H9 (cell line): ENCODE data around the gene GPHA2. TPM values are rescaled to one million over a fixed set of nuclear protein-coding genes. Genes with fewer than 3 reads are reported as not detected.
A peak's percentile ranks its signal among the peaks of the same experiment; 100 is the strongest.

Experiments
- DNase-seq: peaks from one replicate; pipeline ENCODE4 v3.0.0-alpha.2; 2017
- H2AFZ ChIP-seq: one replicate; pipeline ENCODE4 v1.6.1; 2013; ENCODE audit warnings: mild to moderate bottlenecking, low read length, control low read depth, moderate library complexity
- H2AK5ac ChIP-seq: 2 replicates; pipeline ENCODE4 v1.6.1; 2013; ENCODE audit warnings: low read length, control low read depth, mixed read lengths; ENCODE audit not compliant: insufficient read length
- H2BK120ac ChIP-seq: one replicate; pipeline ENCODE4 v1.6.1; 2013; ENCODE audit warnings: low read depth, mild to moderate bottlenecking, low read length, control low read depth, inconsistent platforms; ENCODE audit not compliant: poor library complexity, severe bottlenecking
- H2BK12ac ChIP-seq: 2 replicates; pipeline ENCODE4 v1.6.1; 2013; ENCODE audit warnings: low read length, control low read depth, mixed read lengths, low read depth; ENCODE audit not compliant: insufficient read length
- H2BK15ac ChIP-seq: 2 replicates; pipeline ENCODE4 v1.6.1; 2013; ENCODE audit warnings: low read depth, low read length, control low read depth
- H2BK20ac ChIP-seq: one replicate; pipeline ENCODE4 v1.6.1; 2013; ENCODE audit warnings: low read depth, mild to moderate bottlenecking, low read length, control low read depth, inconsistent platforms; ENCODE audit not compliant: poor library complexity, severe bottlenecking
- H2BK5ac ChIP-seq: 2 replicates; pipeline ENCODE4 v1.6.1; 2013; ENCODE audit warnings: low read length, control low read depth, mixed read lengths; ENCODE audit not compliant: insufficient read length
- H3K14ac ChIP-seq: 2 replicates; pipeline ENCODE4 v1.6.1; 2013; ENCODE audit warnings: low read length, control low read depth; ENCODE audit not compliant: insufficient read depth
- H3K18ac ChIP-seq: 2 replicates; pipeline ENCODE4 v1.6.1; 2013; ENCODE audit warnings: low read depth, mild to moderate bottlenecking, mixed read lengths, low read length, control low read depth; ENCODE audit not compliant: insufficient read length
- H3K23ac ChIP-seq: 2 replicates; pipeline ENCODE4 v1.6.1; 2013; ENCODE audit warnings: low read length, control low read depth, mixed read lengths, low read depth; ENCODE audit not compliant: insufficient read length
- H3K23me2 ChIP-seq: 2 replicates; pipeline ENCODE4 v1.6.1; 2013; ENCODE audit warnings: low read depth, mild to moderate bottlenecking, mixed read lengths, low read length, control low read depth; ENCODE audit not compliant: insufficient read length, poor library complexity, severe bottlenecking
- H3K27ac ChIP-seq: 2 replicates; pipeline ENCODE4 v1.5.1; 2013; ENCODE audit warnings: low read length, control low read depth, mixed read lengths, low read depth; ENCODE audit not compliant: insufficient read length
- H3K27me3 ChIP-seq: 2 replicates; pipeline ENCODE4 v1.6.1; 2013; ENCODE audit warnings: low read length, control low read depth, inconsistent platforms; ENCODE audit not compliant: insufficient read depth
- H3K4ac ChIP-seq: 2 replicates; pipeline ENCODE4 v1.6.1; 2013; ENCODE audit warnings: low read depth, mild to moderate bottlenecking, control low read depth, inconsistent platforms, low read length, moderate library complexity
- H3K4me1 ChIP-seq: 2 replicates; pipeline ENCODE4 v1.6.1; 2013; ENCODE audit warnings: low read length, control low read depth, inconsistent platforms; ENCODE audit not compliant: insufficient read depth
- H3K4me2 ChIP-seq: 2 replicates; pipeline ENCODE4 v1.6.1; 2013; ENCODE audit warnings: low read length, control low read depth, mixed read lengths; ENCODE audit not compliant: insufficient read length, insufficient read depth
- H3K56ac ChIP-seq: 2 replicates; pipeline ENCODE4 v1.6.1; 2013; ENCODE audit warnings: low read depth, mild to moderate bottlenecking, mixed read lengths, low read length, control low read depth; ENCODE audit not compliant: insufficient read length
- H3K79me1 ChIP-seq: 2 replicates; pipeline ENCODE4 v1.6.1; 2013; ENCODE audit warnings: low read depth, mild to moderate bottlenecking, moderate library complexity, low read length, control low read depth, inconsistent platforms; ENCODE audit not compliant: insufficient read depth, poor library complexity, severe bottlenecking
- H3K79me2 ChIP-seq: 2 replicates; pipeline ENCODE4 v1.6.1; 2013; ENCODE audit warnings: low read length, control low read depth, inconsistent platforms; ENCODE audit not compliant: insufficient read depth
- H3K9ac ChIP-seq: 2 replicates; pipeline ENCODE4 v1.6.1; 2013; ENCODE audit warnings: low read length, control low read depth, mixed read lengths; ENCODE audit not compliant: insufficient read length; ENCODE audit errors: extremely low read depth
- H3K9me3 ChIP-seq: one replicate; pipeline ENCODE4 v1.6.1; 2013; ENCODE audit warnings: low read depth, low read length, inconsistent platforms; ENCODE audit not compliant: control insufficient read depth
- H3T11ph ChIP-seq: one replicate; pipeline ENCODE4 v1.6.1; 2013; ENCODE audit warnings: mild to moderate bottlenecking, low read length, control low read depth, inconsistent platforms
- H4K20me1 ChIP-seq: one replicate; pipeline ENCODE4 v1.6.1; 2013; ENCODE audit not compliant: control insufficient read depth, insufficient read length, insufficient read depth
- H4K5ac ChIP-seq: 2 replicates; pipeline ENCODE4 v1.6.1; 2013; ENCODE audit warnings: low read depth, mild to moderate bottlenecking, mixed read lengths, low read length, control low read depth; ENCODE audit not compliant: insufficient read length
- H4K8ac ChIP-seq: replicated peaks from 2 replicates; pipeline ENCODE4 v1.6.1; 2013; ENCODE audit warnings: low read length, control low read depth, mixed read lengths, low read depth; ENCODE audit not compliant: insufficient read length
- H4K91ac ChIP-seq: 2 replicates; pipeline ENCODE4 v1.6.1; 2013; ENCODE audit warnings: low read depth, mild to moderate bottlenecking, moderate library complexity, mixed read lengths, low read length, control low read depth; ENCODE audit not compliant: insufficient read length
- H3K27ac Mint-ChIP-seq, 3 experiments: 2 replicates in 2 of 3; 3 replicates in 1 of 3; pipeline ENCODE4 v1.8.0; 2020 to 2021; ENCODE audit warnings: mixed read lengths in 3 of 3, mild to moderate bottlenecking in 1 of 3, moderate library complexity in 1 of 3
- H3K27me3 Mint-ChIP-seq: 2 replicates; pipeline ENCODE4 v1.8.0; 2021; ENCODE audit warnings: low read depth, mild to moderate bottlenecking, moderate library complexity, mixed read lengths
- H3K36me3 Mint-ChIP-seq, 3 experiments: 2 replicates in 2 of 3; 3 replicates in 1 of 3; pipeline ENCODE4 v1.8.0; 2020 to 2021; ENCODE audit warnings: low read depth in 3 of 3, mixed read lengths in 3 of 3; ENCODE audit not compliant: insufficient read depth in 1 of 3
- H3K4me1 Mint-ChIP-seq, 2 experiments: 2 replicates each; pipeline ENCODE4 v1.8.0; 2020; ENCODE audit warnings: mixed read lengths in 2 of 2
- H3K4me3 Mint-ChIP-seq, 2 experiments: 2 replicates in 1 of 2; 3 replicates in 1 of 2; pipeline ENCODE4 v1.8.0; 2020 to 2021; ENCODE audit warnings: mild to moderate bottlenecking in 2 of 2, mixed read lengths in 2 of 2, moderate library complexity in 1 of 2
- H3K9me3 Mint-ChIP-seq, 2 experiments: 2 replicates in 1 of 2; 3 replicates in 1 of 2; pipeline ENCODE4 v1.8.0; 2020; ENCODE audit warnings: mild to moderate bottlenecking in 2 of 2, mixed read lengths in 2 of 2, moderate library complexity in 1 of 2
- WGBS: extraction: QIAGEN DNeasy Blood & Tissue Kit; methylation state at CpG from one replicate; pipeline ENCODE4 v1.1.7; 2013; ENCODE audit warnings: missing lambda C conversion rate, low lambda C conversion rate, mixed read lengths; ENCODE audit not compliant: insufficient read length; ENCODE audit errors: extremely low coverage; 5-methylcytosine and 5-hydroxymethylcytosine counted together
- total RNA-seq: library from RNA; stranded (reverse); gene quantifications from 2 replicates; pipeline ENCODE4 v1.2.1, GENCODE V29; 2021
- TF ChIP-seq, protein P1 (sequence below): fragments of 200-600 bp; sonication (generic); conservative IDR thresholded peaks from 3 replicates; pipeline ENCODE4 v1.8.0; 2021; ENCODE audit warnings: antibody characterized with exemption, mild to moderate bottlenecking

Gene GPHA2
- total RNA-seq, 1 experiment from 2014 or later: 2.1 TPM

DNA sequence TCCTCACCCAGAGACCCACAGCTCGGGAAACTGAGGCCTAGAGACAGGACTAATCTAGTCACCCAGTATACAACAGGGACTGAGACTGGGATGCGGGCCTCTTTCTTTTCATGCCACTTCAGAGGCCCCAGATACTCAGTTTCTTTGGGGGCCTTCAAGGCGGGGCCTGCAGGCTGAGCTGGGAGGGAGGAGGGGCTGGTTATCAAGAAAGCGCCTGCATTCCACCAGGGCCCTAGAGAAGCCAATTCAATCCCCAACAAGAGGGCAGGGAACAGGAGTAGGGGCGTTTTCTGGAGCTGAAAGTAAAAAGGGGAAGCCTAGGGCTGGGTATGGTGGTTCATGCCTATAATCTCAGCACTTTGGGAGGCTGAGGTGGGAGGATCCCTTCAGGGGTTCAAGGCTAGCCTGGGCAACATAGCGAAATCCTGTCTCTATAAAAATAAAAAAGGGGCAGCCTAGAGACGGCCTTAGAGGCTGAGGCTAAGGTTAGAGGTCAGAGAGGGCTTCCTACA lies 20.3 kb downstream of the GPHA2 start:
- Histone ChIP-seq H3K18ac (no peak overlapping the region), H4K91ac (no peak overlapping the region), H2BK20ac (no peak overlapping the region), H2BK5ac (no peak overlapping the region), H3K56ac (no peak overlapping the region), H4K8ac (no peak overlapping the region), H4K5ac (no peak overlapping the region), H3K79me1 (no peaks in the 10 kb centered on the region), H4K20me1 (no peaks in the 10 kb centered on the region), H3K4me1 (no peaks in the 10 kb centered on the region), H3K4ac (no peak overlapping the region), H3K4me2 (no peak overlapping the region), H3K9me3 (no peaks in the 10 kb centered on the region), H2BK12ac (no peak overlapping the region), H3K27ac (no peak overlapping the region), H2BK120ac (no peak overlapping the region), H2AFZ (no peak overlapping the region), H3T11ph (no peak overlapping the region), H3K9ac (no peak overlapping the region), H2AK5ac (no peak overlapping the region), H3K23ac (no peak overlapping the region), H3K79me2 (no peaks in the 10 kb centered on the region), H3K27me3 (no peaks in the 10 kb centered on the region), H3K23me2 (peaks cover 10% of the 10 kb centered on the region), H3K14ac (no peak overlapping the region), H2BK15ac (no peak overlapping the region)
- Mint-ChIP-seq H3K4me3 (peak overlapping the region; percentile 84 to 90), H3K27me3 (no peaks in the 10 kb centered on the region), H3K27ac (peak overlapping the region in 1 of 3 experiments; percentile 91; a peak in 1 of 7 replicates), H3K4me1 (peaks cover 18 to 22% of the 10 kb centered on the region in 2 experiments), H3K9me3 (no peaks in the 10 kb centered on the region), H3K36me3 (peaks cover 8 to 27% (median 17%) of the 10 kb centered on the region in 3 experiments; a peak in 6 of 7 replicates)
- no CpG with 5 or more reads among the region's 7 CpGs for WGBS
- DNase-seq: no peak
- TF ChIP-seq, protein P1, sequence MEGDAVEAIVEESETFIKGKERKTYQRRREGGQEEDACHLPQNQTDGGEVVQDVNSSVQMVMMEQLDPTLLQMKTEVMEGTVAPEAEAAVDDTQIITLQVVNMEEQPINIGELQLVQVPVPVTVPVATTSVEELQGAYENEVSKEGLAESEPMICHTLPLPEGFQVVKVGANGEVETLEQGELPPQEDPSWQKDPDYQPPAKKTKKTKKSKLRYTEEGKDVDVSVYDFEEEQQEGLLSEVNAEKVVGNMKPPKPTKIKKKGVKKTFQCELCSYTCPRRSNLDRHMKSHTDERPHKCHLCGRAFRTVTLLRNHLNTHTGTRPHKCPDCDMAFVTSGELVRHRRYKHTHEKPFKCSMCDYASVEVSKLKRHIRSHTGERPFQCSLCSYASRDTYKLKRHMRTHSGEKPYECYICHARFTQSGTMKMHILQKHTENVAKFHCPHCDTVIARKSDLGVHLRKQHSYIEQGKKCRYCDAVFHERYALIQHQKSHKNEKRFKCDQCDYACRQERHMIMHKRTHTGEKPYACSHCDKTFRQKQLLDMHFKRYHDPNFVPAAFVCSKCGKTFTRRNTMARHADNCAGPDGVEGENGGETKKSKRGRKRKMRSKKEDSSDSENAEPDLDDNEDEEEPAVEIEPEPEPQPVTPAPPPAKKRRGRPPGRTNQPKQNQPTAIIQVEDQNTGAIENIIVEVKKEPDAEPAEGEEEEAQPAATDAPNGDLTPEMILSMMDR: no peak
